ENCODE results near the gene C1S.
"Not testable (repeated sequence)": the region's sequence is repeated elsewhere in the genome, so short reads cannot be mapped to it uniquely, and the experiment has no call there.

The C1S gene

GRCh38 chr12:7102582-7102981 is 42.1 kb downstream of the C1S start:
- no peak overlapping the region for H3K14ac ChIP-seq (ENCODE audit: low read length in 2 of 2)
- no peak overlapping the region for H2BK5ac ChIP-seq (ENCODE audit: low read depth, low read length, poor library complexity, severe bottlenecking)
- H3K4me2 ChIP-seq (ENCODE audit: low read length, poor library complexity, severe bottlenecking) = no peak overlapping the region
- H3K4me1 ChIP-seq (ENCODE audit: control insufficient read depth, insufficient read depth, low read depth, low read length) = peaks cover 7% of the 10 kb centered on the region
- H3K27ac ChIP-seq (ENCODE audit: low read length, poor library complexity, severe bottlenecking) = no peak overlapping the region
- H2BK120ac ChIP-seq (ENCODE audit: low read depth, low read length) = no peak overlapping the region
- H2BK15ac ChIP-seq (ENCODE audit: low read depth, poor library complexity, severe bottlenecking) = no peak overlapping the region
- WGBS = 90% methylated on average over 3 of the region's 3 CpGs
- H3K79me1 ChIP-seq (replicated peaks; ENCODE audit: low read length, poor library complexity, severe bottlenecking) = peaks cover 18% of the 10 kb centered on the region
- DNase-seq = no peak
- H4K8ac ChIP-seq (ENCODE audit: low read length) = no peak overlapping the region
- no peak overlapping the region for H3K4ac ChIP-seq (ENCODE audit: low read depth in 1 of 2, low read length in 2 of 2)
- no peaks in the 10 kb centered on the region for H3K27me3 ChIP-seq (ENCODE audit: control insufficient read depth in 1 of 2, insufficient read depth in 1 of 2, low read length in 2 of 2)
- no peak overlapping the region for H3K18ac ChIP-seq (ENCODE audit: low read depth in 1 of 2, low read length in 2 of 2)
- no peak overlapping the region for H2BK12ac ChIP-seq (ENCODE audit: low read length in 2 of 2)
- H3K9ac ChIP-seq (ENCODE audit: low read length) = no peak overlapping the region
- no peak overlapping the region for H2AFZ ChIP-seq (ENCODE audit: low read depth, low read length)
- H3K23ac ChIP-seq (ENCODE audit: low read length in 2 of 2) = no peak overlapping the region
- no peak overlapping the region for H4K91ac ChIP-seq (ENCODE audit: low read length)
- H3K4me3 ChIP-seq (ENCODE audit: insufficient read depth in 1 of 2, low read depth in 1 of 2, low read length in 2 of 2) = no peak overlapping the region
- peaks cover 20 to 61% of the 10 kb centered on the region in 2 experiments for H3K36me3 ChIP-seq (ENCODE audit: control insufficient read depth in 1 of 2, insufficient read depth in 2 of 2, low read depth in 1 of 2, low read length in 2 of 2)
- no peak overlapping the region for H2AK5ac ChIP-seq (ENCODE audit: low read length, severe bottlenecking)
- peaks cover 3% of the 10 kb centered on the region for H3K9me3 ChIP-seq (ENCODE audit: control insufficient read depth, low read length)

- Histone ChIP-seq H2AK5ac (ENCODE audit: low read length, severe bottlenecking) (no peak overlapping the region), H4K8ac (ENCODE audit: low read length) (no peak overlapping the region), H3K27me3 (ENCODE audit: control insufficient read depth in 1 of 2, insufficient read depth in 1 of 2, low read length in 2 of 2) (no peaks in the 10 kb centered on the region), H3K9ac (ENCODE audit: low read length) (no peak overlapping the region), H3K27ac (ENCODE audit: low read length, poor library complexity, severe bottlenecking) (no peak overlapping the region), H2BK5ac (ENCODE audit: low read depth, low read length, poor library complexity, severe bottlenecking) (no peak overlapping the region), H2BK15ac (ENCODE audit: low read depth, poor library complexity, severe bottlenecking) (no peak overlapping the region), H3K4me1 (ENCODE audit: control insufficient read depth, insufficient read depth, low read depth, low read length) (peaks cover 10% of the 10 kb centered on the region), H3K4me2 (ENCODE audit: low read length, poor library complexity, severe bottlenecking) (no peak overlapping the region), H2AFZ (ENCODE audit: low read depth, low read length) (no peak overlapping the region), H3K23ac (ENCODE audit: low read length in 2 of 2) (no peak overlapping the region), H4K91ac (ENCODE audit: low read length) (no peak overlapping the region), H2BK12ac (ENCODE audit: low read length in 2 of 2) (no peak overlapping the region), H3K36me3 (ENCODE audit: control insufficient read depth in 1 of 2, insufficient read depth in 2 of 2, low read depth in 1 of 2, low read length in 2 of 2) (peaks cover 17 to 52% of the 10 kb centered on the region in 2 experiments), H3K79me1 (replicated peaks; ENCODE audit: low read length, poor library complexity, severe bottlenecking) (peaks cover 23% of the 10 kb centered on the region), H3K4ac (ENCODE audit: low read depth in 1 of 2, low read length in 2 of 2) (no peak overlapping the region), H3K4me3 (ENCODE audit: insufficient read depth in 1 of 2, low read depth in 1 of 2, low read length in 2 of 2) (no peak overlapping the region), H3K14ac (ENCODE audit: low read length in 2 of 2) (no peak overlapping the region), H2BK120ac (ENCODE audit: low read depth, low read length) (no peak overlapping the region), H3K9me3 (ENCODE audit: control insufficient read depth, low read length) (peaks cover 3% of the 10 kb centered on the region), H3K18ac (ENCODE audit: low read depth in 1 of 2, low read length in 2 of 2) (no peak overlapping the region)
- 96% methylated on average over 14 of the region's 14 CpGs for WGBS
- no peak for DNase-seq
Observed at GRCh38 chr12:7103837-7104584, 43.5 kb downstream of the C1S start.

GRCh38 chr12:7106082-7106481 is 45.6 kb downstream of the C1S start:
- WGBS = no CpG with 5 or more reads among the region's 1 CpG
- Histone ChIP-seq H2BK15ac (ENCODE audit: low read depth, poor library complexity, severe bottlenecking) (no peak overlapping the region), H3K36me3 (ENCODE audit: control insufficient read depth in 1 of 2, insufficient read depth in 2 of 2, low read depth in 1 of 2, low read length in 2 of 2) (peaks cover 12 to 37% of the 10 kb centered on the region in 2 experiments), H3K4ac (ENCODE audit: low read depth in 1 of 2, low read length in 2 of 2) (no peak overlapping the region), H2AK5ac (ENCODE audit: low read length, severe bottlenecking) (no peak overlapping the region), H3K4me3 (ENCODE audit: insufficient read depth in 1 of 2, low read depth in 1 of 2, low read length in 2 of 2) (peak overlapping the region in 1 of 2 experiments; percentile 39), H3K18ac (ENCODE audit: low read depth in 1 of 2, low read length in 2 of 2) (no peak overlapping the region), H3K23ac (ENCODE audit: low read length in 2 of 2) (no peak overlapping the region), H3K9me3 (ENCODE audit: control insufficient read depth, low read length) (peaks cover 3% of the 10 kb centered on the region), H2BK5ac (ENCODE audit: low read depth, low read length, poor library complexity, severe bottlenecking) (no peak overlapping the region), H3K14ac (ENCODE audit: low read length in 2 of 2) (no peak overlapping the region), H4K91ac (ENCODE audit: low read length) (no peak overlapping the region), H3K27me3 (ENCODE audit: control insufficient read depth in 1 of 2, insufficient read depth in 1 of 2, low read length in 2 of 2) (no peaks in the 10 kb centered on the region), H3K4me1 (ENCODE audit: control insufficient read depth, insufficient read depth, low read depth, low read length) (peaks cover 15% of the 10 kb centered on the region), H4K8ac (ENCODE audit: low read length) (no peak overlapping the region), H3K27ac (ENCODE audit: low read length, poor library complexity, severe bottlenecking) (no peak overlapping the region), H3K4me2 (ENCODE audit: low read length, poor library complexity, severe bottlenecking) (no peak overlapping the region), H2AFZ (ENCODE audit: low read depth, low read length) (no peak overlapping the region), H3K9ac (ENCODE audit: low read length) (no peak overlapping the region), H2BK120ac (ENCODE audit: low read depth, low read length) (no peak overlapping the region), H3K79me1 (replicated peaks; ENCODE audit: low read length, poor library complexity, severe bottlenecking) (peaks cover 30% of the 10 kb centered on the region), H2BK12ac (ENCODE audit: low read length in 2 of 2) (no peak overlapping the region)
- DNase-seq = no peak

- H2BK5ac ChIP-seq (ENCODE audit: low read depth, low read length, poor library complexity, severe bottlenecking); H3K4me2 ChIP-seq (ENCODE audit: low read length, poor library complexity, severe bottlenecking); H3K23ac ChIP-seq (ENCODE audit: low read length in 2 of 2); H4K8ac ChIP-seq (ENCODE audit: low read length); H3K14ac ChIP-seq (ENCODE audit: low read length in 2 of 2); H3K27me3 ChIP-seq (ENCODE audit: control insufficient read depth in 1 of 2, insufficient read depth in 1 of 2, low read length in 2 of 2); H3K27ac ChIP-seq (ENCODE audit: low read length, poor library complexity, severe bottlenecking); H3K18ac ChIP-seq (ENCODE audit: low read depth in 1 of 2, low read length in 2 of 2); H4K91ac ChIP-seq (ENCODE audit: low read length); H2BK15ac ChIP-seq (ENCODE audit: low read depth, poor library complexity, severe bottlenecking); H3K9me3 ChIP-seq (ENCODE audit: control insufficient read depth, low read length); DNase-seq; H3K4ac ChIP-seq (ENCODE audit: low read depth in 1 of 2, low read length in 2 of 2); H2BK120ac ChIP-seq (ENCODE audit: low read depth, low read length); H2AK5ac ChIP-seq (ENCODE audit: low read length, severe bottlenecking); H2BK12ac ChIP-seq (ENCODE audit: low read length in 2 of 2); H2AFZ ChIP-seq (ENCODE audit: low read depth, low read length): not testable (repeated sequence)
- peaks cover 10% of the 10 kb centered on the region for H3K4me1 ChIP-seq (ENCODE audit: control insufficient read depth, insufficient read depth, low read depth, low read length)
- H3K36me3 ChIP-seq (ENCODE audit: control insufficient read depth in 1 of 2, insufficient read depth in 2 of 2, low read depth in 1 of 2, low read length in 2 of 2) = peaks cover 6 to 37% of the 10 kb centered on the region in 2 experiments
- peak overlapping the region in 1 of 2 experiments; percentile 87 for H3K4me3 ChIP-seq (ENCODE audit: insufficient read depth in 1 of 2, low read depth in 1 of 2, low read length in 2 of 2)
- WGBS = 100% methylated on average over 3 of the region's 5 CpGs
- H3K79me1 ChIP-seq (replicated peaks; ENCODE audit: low read length, poor library complexity, severe bottlenecking) = peaks cover 24% of the 10 kb centered on the region
- H3K9ac ChIP-seq (ENCODE audit: low read length) = peak overlapping the region; percentile 90
Observed at GRCh38 chr12:7107181-7107580, 46.7 kb downstream of the C1S start.
